ENCODE results near the gene GALNT2.

GALNT2 gene

GRCh38 chr1:230262867-230263567, 196.0 kb downstream of the GALNT2 start:
- peaks cover 70% of the 10 kb centered on the region for H3K4me1 ChIP-seq (ENCODE audit: insufficient read depth, low read length, poor library complexity, severe bottlenecking)
- H2AFZ ChIP-seq (ENCODE audit: low read length), result no peak overlapping the region
- peak overlapping the region; percentile 87 for H3K9ac ChIP-seq (ENCODE audit: low read depth, low read length, poor library complexity, severe bottlenecking)
- H3K79me2 ChIP-seq (ENCODE audit: insufficient read depth, low read length), result peaks cover 70% of the 10 kb centered on the region
- H3F3A ChIP-seq (ENCODE audit: low read depth), result no peaks in the 10 kb centered on the region
- no peaks in the 10 kb centered on the region for H3K9me2 ChIP-seq (replicated peaks; ENCODE audit: low read depth, low read length)
- H3K27me3 ChIP-seq (ENCODE audit: insufficient read depth, low read length, poor library complexity, severe bottlenecking), result no peaks in the 10 kb centered on the region
- peak overlapping the region; percentile 56 for H3K4me2 ChIP-seq (ENCODE audit: low read depth, low read length, poor library complexity, severe bottlenecking)
- H3K4me3 ChIP-seq (ENCODE audit: low read length, poor library complexity, severe bottlenecking), result peak overlapping the region; percentile 30
- peaks cover 84% of the 10 kb centered on the region for H3K36me3 ChIP-seq (ENCODE audit: insufficient read depth, low read length)
- no peaks in the 10 kb centered on the region for H3K9me3 ChIP-seq (ENCODE audit: insufficient read depth, low read depth, low read length)
- TF ChIP-seq, protein P1, sequence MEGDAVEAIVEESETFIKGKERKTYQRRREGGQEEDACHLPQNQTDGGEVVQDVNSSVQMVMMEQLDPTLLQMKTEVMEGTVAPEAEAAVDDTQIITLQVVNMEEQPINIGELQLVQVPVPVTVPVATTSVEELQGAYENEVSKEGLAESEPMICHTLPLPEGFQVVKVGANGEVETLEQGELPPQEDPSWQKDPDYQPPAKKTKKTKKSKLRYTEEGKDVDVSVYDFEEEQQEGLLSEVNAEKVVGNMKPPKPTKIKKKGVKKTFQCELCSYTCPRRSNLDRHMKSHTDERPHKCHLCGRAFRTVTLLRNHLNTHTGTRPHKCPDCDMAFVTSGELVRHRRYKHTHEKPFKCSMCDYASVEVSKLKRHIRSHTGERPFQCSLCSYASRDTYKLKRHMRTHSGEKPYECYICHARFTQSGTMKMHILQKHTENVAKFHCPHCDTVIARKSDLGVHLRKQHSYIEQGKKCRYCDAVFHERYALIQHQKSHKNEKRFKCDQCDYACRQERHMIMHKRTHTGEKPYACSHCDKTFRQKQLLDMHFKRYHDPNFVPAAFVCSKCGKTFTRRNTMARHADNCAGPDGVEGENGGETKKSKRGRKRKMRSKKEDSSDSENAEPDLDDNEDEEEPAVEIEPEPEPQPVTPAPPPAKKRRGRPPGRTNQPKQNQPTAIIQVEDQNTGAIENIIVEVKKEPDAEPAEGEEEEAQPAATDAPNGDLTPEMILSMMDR (conservative IDR thresholded peaks at IDR 0.05; ENCODE audit: low read length), result no peak
- TF ChIP-seq EZH2phosphoT487 (IDR thresholded peaks at IDR 0.05; ENCODE audit: borderline replicate concordance), result no peak
- H4K20me1 ChIP-seq (ENCODE audit: insufficient read depth, low read length, poor library complexity, severe bottlenecking), result no peaks in the 10 kb centered on the region

GRCh38 chr1:230263568-230264195, 196.6 kb downstream of the GALNT2 start:
- Histone ChIP-seq H3K4me3 (ENCODE audit: low read length, poor library complexity, severe bottlenecking) (peak overlapping the region; percentile 30), H3F3A (ENCODE audit: low read depth) (no peaks in the 10 kb centered on the region), H3K36me3 (ENCODE audit: insufficient read depth, low read length) (peaks cover 85% of the 10 kb centered on the region), H3K4me2 (ENCODE audit: low read depth, low read length, poor library complexity, severe bottlenecking) (peak overlapping the region; percentile 56), H3K4me1 (ENCODE audit: insufficient read depth, low read length, poor library complexity, severe bottlenecking) (peaks cover 76% of the 10 kb centered on the region), H3K9me3 (ENCODE audit: insufficient read depth, low read depth, low read length) (no peaks in the 10 kb centered on the region), H3K9me2 (replicated peaks; ENCODE audit: low read depth, low read length) (no peaks in the 10 kb centered on the region), H4K20me1 (ENCODE audit: insufficient read depth, low read length, poor library complexity, severe bottlenecking) (no peaks in the 10 kb centered on the region), H3K79me2 (ENCODE audit: insufficient read depth, low read length) (peaks cover 77% of the 10 kb centered on the region), H3K27me3 (ENCODE audit: insufficient read depth, low read length, poor library complexity, severe bottlenecking) (no peaks in the 10 kb centered on the region), H3K9ac (ENCODE audit: low read depth, low read length, poor library complexity, severe bottlenecking) (peak overlapping the region; percentile 87), H2AFZ (ENCODE audit: low read length) (no peak overlapping the region)
- TF ChIP-seq, protein P1 (conservative IDR thresholded peaks at IDR 0.05; ENCODE audit: low read length), result no peak
- no peak for TF ChIP-seq EZH2phosphoT487 (IDR thresholded peaks at IDR 0.05; ENCODE audit: borderline replicate concordance)

- Histone ChIP-seq H3F3A (ENCODE audit: low read depth) (peaks cover 1% of the 10 kb centered on the region; the same call in 1 of the 2 replicates), H3K36me3 (ENCODE audit: insufficient read depth, low read length) (peaks cover 79% of the 10 kb centered on the region), H3K27me3 (ENCODE audit: insufficient read depth, low read length, poor library complexity, severe bottlenecking) (no peaks in the 10 kb centered on the region), H3K9ac (ENCODE audit: low read depth, low read length, poor library complexity, severe bottlenecking) (peak overlapping the region; percentile 87), H2AFZ (ENCODE audit: low read length) (no peak overlapping the region), H3K9me3 (ENCODE audit: insufficient read depth, low read depth, low read length) (no peaks in the 10 kb centered on the region), H3K4me3 (ENCODE audit: low read length, poor library complexity, severe bottlenecking) (no peak overlapping the region), H3K9me2 (replicated peaks; ENCODE audit: low read depth, low read length) (no peaks in the 10 kb centered on the region), H3K4me2 (ENCODE audit: low read depth, low read length, poor library complexity, severe bottlenecking) (peak overlapping the region; percentile 56), H4K20me1 (ENCODE audit: insufficient read depth, low read length, poor library complexity, severe bottlenecking) (no peaks in the 10 kb centered on the region), H3K79me2 (ENCODE audit: insufficient read depth, low read length) (peaks cover 79% of the 10 kb centered on the region), H3K4me1 (ENCODE audit: insufficient read depth, low read length, poor library complexity, severe bottlenecking) (peaks cover 83% of the 10 kb centered on the region)
- TF ChIP-seq EZH2phosphoT487 (IDR thresholded peaks at IDR 0.05; ENCODE audit: borderline replicate concordance), result no peak
- TF ChIP-seq, protein P1 (conservative IDR thresholded peaks at IDR 0.05; ENCODE audit: low read length), result no peak
These were observed 197.3 kb downstream of the GALNT2 start for GRCh38 chr1:230264342-230264741.
